H9 (cell line): ENCODE data around the gene SNN. TPM values are rescaled to one million over a fixed set of nuclear protein-coding genes. Genes with fewer than 3 reads are reported as not detected.
A peak's percentile ranks its signal among the peaks of the same experiment; 100 is the strongest.

Experiments
- DNase-seq: peaks from one replicate; pipeline ENCODE4 v3.0.0-alpha.2; 2017
- H2AFZ ChIP-seq: one replicate; pipeline ENCODE4 v1.6.1; 2013; ENCODE audit warnings: mild to moderate bottlenecking, low read length, control low read depth, moderate library complexity
- H2AK5ac ChIP-seq: 2 replicates; pipeline ENCODE4 v1.6.1; 2013; ENCODE audit warnings: low read length, control low read depth, mixed read lengths; ENCODE audit not compliant: insufficient read length
- H2BK120ac ChIP-seq: one replicate; pipeline ENCODE4 v1.6.1; 2013; ENCODE audit warnings: low read depth, mild to moderate bottlenecking, low read length, control low read depth, inconsistent platforms; ENCODE audit not compliant: poor library complexity, severe bottlenecking
- H2BK12ac ChIP-seq: 2 replicates; pipeline ENCODE4 v1.6.1; 2013; ENCODE audit warnings: low read length, control low read depth, mixed read lengths, low read depth; ENCODE audit not compliant: insufficient read length
- H2BK15ac ChIP-seq: 2 replicates; pipeline ENCODE4 v1.6.1; 2013; ENCODE audit warnings: low read depth, low read length, control low read depth
- H2BK20ac ChIP-seq: one replicate; pipeline ENCODE4 v1.6.1; 2013; ENCODE audit warnings: low read depth, mild to moderate bottlenecking, low read length, control low read depth, inconsistent platforms; ENCODE audit not compliant: poor library complexity, severe bottlenecking
- H2BK5ac ChIP-seq: 2 replicates; pipeline ENCODE4 v1.6.1; 2013; ENCODE audit warnings: low read length, control low read depth, mixed read lengths; ENCODE audit not compliant: insufficient read length
- H3K14ac ChIP-seq: 2 replicates; pipeline ENCODE4 v1.6.1; 2013; ENCODE audit warnings: low read length, control low read depth; ENCODE audit not compliant: insufficient read depth
- H3K18ac ChIP-seq: 2 replicates; pipeline ENCODE4 v1.6.1; 2013; ENCODE audit warnings: low read depth, mild to moderate bottlenecking, mixed read lengths, low read length, control low read depth; ENCODE audit not compliant: insufficient read length
- H3K23ac ChIP-seq: 2 replicates; pipeline ENCODE4 v1.6.1; 2013; ENCODE audit warnings: low read length, control low read depth, mixed read lengths, low read depth; ENCODE audit not compliant: insufficient read length
- H3K23me2 ChIP-seq: 2 replicates; pipeline ENCODE4 v1.6.1; 2013; ENCODE audit warnings: low read depth, mild to moderate bottlenecking, mixed read lengths, low read length, control low read depth; ENCODE audit not compliant: insufficient read length, poor library complexity, severe bottlenecking
- H3K27ac ChIP-seq: 2 replicates; pipeline ENCODE4 v1.5.1; 2013; ENCODE audit warnings: low read length, control low read depth, mixed read lengths, low read depth; ENCODE audit not compliant: insufficient read length
- H3K27me3 ChIP-seq: 2 replicates; pipeline ENCODE4 v1.6.1; 2013; ENCODE audit warnings: low read length, control low read depth, inconsistent platforms; ENCODE audit not compliant: insufficient read depth
- H3K4ac ChIP-seq: 2 replicates; pipeline ENCODE4 v1.6.1; 2013; ENCODE audit warnings: low read depth, mild to moderate bottlenecking, control low read depth, inconsistent platforms, low read length, moderate library complexity
- H3K4me1 ChIP-seq: 2 replicates; pipeline ENCODE4 v1.6.1; 2013; ENCODE audit warnings: low read length, control low read depth, inconsistent platforms; ENCODE audit not compliant: insufficient read depth
- H3K4me2 ChIP-seq: 2 replicates; pipeline ENCODE4 v1.6.1; 2013; ENCODE audit warnings: low read length, control low read depth, mixed read lengths; ENCODE audit not compliant: insufficient read length, insufficient read depth
- H3K56ac ChIP-seq: 2 replicates; pipeline ENCODE4 v1.6.1; 2013; ENCODE audit warnings: low read depth, mild to moderate bottlenecking, mixed read lengths, low read length, control low read depth; ENCODE audit not compliant: insufficient read length
- H3K79me1 ChIP-seq: 2 replicates; pipeline ENCODE4 v1.6.1; 2013; ENCODE audit warnings: low read depth, mild to moderate bottlenecking, moderate library complexity, low read length, control low read depth, inconsistent platforms; ENCODE audit not compliant: insufficient read depth, poor library complexity, severe bottlenecking
- H3K79me2 ChIP-seq: 2 replicates; pipeline ENCODE4 v1.6.1; 2013; ENCODE audit warnings: low read length, control low read depth, inconsistent platforms; ENCODE audit not compliant: insufficient read depth
- H3K9ac ChIP-seq: 2 replicates; pipeline ENCODE4 v1.6.1; 2013; ENCODE audit warnings: low read length, control low read depth, mixed read lengths; ENCODE audit not compliant: insufficient read length; ENCODE audit errors: extremely low read depth
- H3K9me3 ChIP-seq: one replicate; pipeline ENCODE4 v1.6.1; 2013; ENCODE audit warnings: low read depth, low read length, inconsistent platforms; ENCODE audit not compliant: control insufficient read depth
- H3T11ph ChIP-seq: one replicate; pipeline ENCODE4 v1.6.1; 2013; ENCODE audit warnings: mild to moderate bottlenecking, low read length, control low read depth, inconsistent platforms
- H4K20me1 ChIP-seq: one replicate; pipeline ENCODE4 v1.6.1; 2013; ENCODE audit not compliant: control insufficient read depth, insufficient read length, insufficient read depth
- H4K5ac ChIP-seq: 2 replicates; pipeline ENCODE4 v1.6.1; 2013; ENCODE audit warnings: low read depth, mild to moderate bottlenecking, mixed read lengths, low read length, control low read depth; ENCODE audit not compliant: insufficient read length
- H4K8ac ChIP-seq: replicated peaks from 2 replicates; pipeline ENCODE4 v1.6.1; 2013; ENCODE audit warnings: low read length, control low read depth, mixed read lengths, low read depth; ENCODE audit not compliant: insufficient read length
- H4K91ac ChIP-seq: 2 replicates; pipeline ENCODE4 v1.6.1; 2013; ENCODE audit warnings: low read depth, mild to moderate bottlenecking, moderate library complexity, mixed read lengths, low read length, control low read depth; ENCODE audit not compliant: insufficient read length
- H3K27ac Mint-ChIP-seq, 3 experiments: 2 replicates in 2 of 3; 3 replicates in 1 of 3; pipeline ENCODE4 v1.8.0; 2020 to 2021; ENCODE audit warnings: mixed read lengths in 3 of 3, mild to moderate bottlenecking in 1 of 3, moderate library complexity in 1 of 3
- H3K27me3 Mint-ChIP-seq: 2 replicates; pipeline ENCODE4 v1.8.0; 2021; ENCODE audit warnings: low read depth, mild to moderate bottlenecking, moderate library complexity, mixed read lengths
- H3K36me3 Mint-ChIP-seq, 3 experiments: 2 replicates in 2 of 3; 3 replicates in 1 of 3; pipeline ENCODE4 v1.8.0; 2020 to 2021; ENCODE audit warnings: low read depth in 3 of 3, mixed read lengths in 3 of 3; ENCODE audit not compliant: insufficient read depth in 1 of 3
- H3K4me1 Mint-ChIP-seq, 2 experiments: 2 replicates each; pipeline ENCODE4 v1.8.0; 2020; ENCODE audit warnings: mixed read lengths in 2 of 2
- H3K4me3 Mint-ChIP-seq, 2 experiments: 2 replicates in 1 of 2; 3 replicates in 1 of 2; pipeline ENCODE4 v1.8.0; 2020 to 2021; ENCODE audit warnings: mild to moderate bottlenecking in 2 of 2, mixed read lengths in 2 of 2, moderate library complexity in 1 of 2
- H3K9me3 Mint-ChIP-seq, 2 experiments: 2 replicates in 1 of 2; 3 replicates in 1 of 2; pipeline ENCODE4 v1.8.0; 2020; ENCODE audit warnings: mild to moderate bottlenecking in 2 of 2, mixed read lengths in 2 of 2, moderate library complexity in 1 of 2
- WGBS: extraction: QIAGEN DNeasy Blood & Tissue Kit; methylation state at CpG from one replicate; pipeline ENCODE4 v1.1.7; 2013; ENCODE audit warnings: missing lambda C conversion rate, low lambda C conversion rate, mixed read lengths; ENCODE audit not compliant: insufficient read length; ENCODE audit errors: extremely low coverage; 5-methylcytosine and 5-hydroxymethylcytosine counted together
- total RNA-seq: library from RNA; stranded (reverse); gene quantifications from 2 replicates; pipeline ENCODE4 v1.2.1, GENCODE V29; 2021
- TF ChIP-seq, protein P1 (sequence below): fragments of 200-600 bp; sonication (generic); conservative IDR thresholded peaks from 3 replicates; pipeline ENCODE4 v1.8.0; 2021; ENCODE audit warnings: antibody characterized with exemption, mild to moderate bottlenecking

The SNN gene
- total RNA-seq, 1 experiment from 2014 or later = 44.2 TPM

DNA sequence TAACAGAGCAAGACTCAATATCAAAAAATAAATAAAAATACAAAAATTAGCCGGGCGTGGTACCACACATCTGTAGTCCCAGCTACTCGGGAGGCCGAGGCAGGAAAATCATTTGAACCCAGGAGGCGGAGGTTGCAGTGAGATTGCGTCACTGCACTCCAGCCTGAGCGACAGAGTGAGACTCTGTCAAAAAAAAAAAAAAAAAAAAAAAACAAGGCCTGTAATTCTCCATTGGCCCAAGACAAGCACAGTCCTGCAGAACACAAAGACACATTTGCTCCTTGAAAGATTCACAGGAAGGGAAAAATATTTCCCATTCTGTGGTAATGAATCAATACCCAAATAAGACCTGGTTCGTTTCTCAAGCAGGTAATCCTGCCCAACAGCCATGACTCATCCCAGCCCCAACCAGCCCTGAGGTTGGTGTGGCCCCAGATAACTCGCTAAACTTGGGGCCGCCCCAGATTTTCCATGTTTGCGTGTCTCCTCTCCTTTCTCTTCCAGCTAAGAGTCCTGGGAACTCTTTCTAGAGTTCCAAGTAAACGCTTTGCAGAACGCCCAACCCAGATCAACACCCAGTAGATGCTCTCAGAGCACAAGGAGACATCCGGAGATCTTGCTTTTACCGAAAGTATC lies 40.3 kb upstream of the SNN start:
- no peak overlapping the region for H3K9ac ChIP-seq

More for the DNA sequence above, 40.3 kb upstream of the SNN start:
- Histone ChIP-seq H3K79me2 (no peaks in the 10 kb centered on the region), H3K79me1 (no peaks in the 10 kb centered on the region), H3K18ac (no peak overlapping the region), H4K91ac (no peak overlapping the region), H3K56ac (no peak overlapping the region), H3K4me1 (no peaks in the 10 kb centered on the region), H3K4me2 (no peak overlapping the region), H3K14ac (no peak overlapping the region), H3K27ac (no peak overlapping the region), H2BK12ac (no peak overlapping the region), H3K4ac (no peak overlapping the region), H4K20me1 (no peaks in the 10 kb centered on the region), H3T11ph (no peak overlapping the region), H2BK20ac (no peak overlapping the region), H4K8ac (no peak overlapping the region), H2AFZ (no peak overlapping the region), H3K23me2 (no peaks in the 10 kb centered on the region), H2BK15ac (no peak overlapping the region), H2AK5ac (no peak overlapping the region), H3K9me3 (no peaks in the 10 kb centered on the region), H3K23ac (no peak overlapping the region), H4K5ac (no peak overlapping the region), H2BK5ac (no peak overlapping the region), H2BK120ac (no peak overlapping the region), H3K27me3 (no peaks in the 10 kb centered on the region)
- WGBS = no CpG with 5 or more reads among the region's 15 CpGs
- DNase-seq = no peak
- Mint-ChIP-seq H3K9me3 (no peaks in the 10 kb centered on the region), H3K4me3 (no peak overlapping the region), H3K36me3 (0 out of 7 replicates have a peak, but pooled peaks cover 0 to 4% (median 0%) of the 10 kb centered on the region in 3 experiments), H3K27ac (peak overlapping the region in 2 of 3 experiments; percentile 47 to 78; a peak in 2 of 7 replicates), H3K27me3 (0 out of 2 replicates have a peak, but pooled peaks cover 1% of the 10 kb centered on the region), H3K4me1 (peaks cover 16 to 19% of the 10 kb centered on the region in 2 experiments)
- TF ChIP-seq, protein P1, sequence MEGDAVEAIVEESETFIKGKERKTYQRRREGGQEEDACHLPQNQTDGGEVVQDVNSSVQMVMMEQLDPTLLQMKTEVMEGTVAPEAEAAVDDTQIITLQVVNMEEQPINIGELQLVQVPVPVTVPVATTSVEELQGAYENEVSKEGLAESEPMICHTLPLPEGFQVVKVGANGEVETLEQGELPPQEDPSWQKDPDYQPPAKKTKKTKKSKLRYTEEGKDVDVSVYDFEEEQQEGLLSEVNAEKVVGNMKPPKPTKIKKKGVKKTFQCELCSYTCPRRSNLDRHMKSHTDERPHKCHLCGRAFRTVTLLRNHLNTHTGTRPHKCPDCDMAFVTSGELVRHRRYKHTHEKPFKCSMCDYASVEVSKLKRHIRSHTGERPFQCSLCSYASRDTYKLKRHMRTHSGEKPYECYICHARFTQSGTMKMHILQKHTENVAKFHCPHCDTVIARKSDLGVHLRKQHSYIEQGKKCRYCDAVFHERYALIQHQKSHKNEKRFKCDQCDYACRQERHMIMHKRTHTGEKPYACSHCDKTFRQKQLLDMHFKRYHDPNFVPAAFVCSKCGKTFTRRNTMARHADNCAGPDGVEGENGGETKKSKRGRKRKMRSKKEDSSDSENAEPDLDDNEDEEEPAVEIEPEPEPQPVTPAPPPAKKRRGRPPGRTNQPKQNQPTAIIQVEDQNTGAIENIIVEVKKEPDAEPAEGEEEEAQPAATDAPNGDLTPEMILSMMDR = no peak
